Measurements from ENCODE around the gene PAXX. TPM values are rescaled to one million over a fixed set of nuclear protein-coding genes. Genes with fewer than 3 reads are reported as not detected.

PAXX gene
- total RNA-seq, 1 donor: 18.3 TPM

- no peak overlapping the region for H3K4me3 ChIP-seq (ENCODE audit: low read depth, low read length)
- peak; percentile 34 for DNase-seq (ENCODE audit: low read depth)
- TF ChIP-seq CTCF (IDR thresholded peaks at IDR 0.05; ENCODE audit: insufficient read depth, low read length): no peak
These were observed 29.9 kb downstream of the PAXX start for GRCh38 chr9:137021979-137022661.

GRCh38 chr9:137022662-137023008 is 30.4 kb downstream of the PAXX start:
- H3K4me3 ChIP-seq (ENCODE audit: low read depth, low read length): no peak overlapping the region
- no peak for DNase-seq (ENCODE audit: low read depth)
- TF ChIP-seq CTCF (IDR thresholded peaks at IDR 0.05; ENCODE audit: insufficient read depth, low read length): no peak

- no peak overlapping the region for H3K4me3 ChIP-seq (ENCODE audit: low read depth, low read length)
- no peak for TF ChIP-seq CTCF (IDR thresholded peaks at IDR 0.05; ENCODE audit: insufficient read depth, low read length)
- no peak for DNase-seq (ENCODE audit: low read depth)
These were observed 30.9 kb downstream of the PAXX start for GRCh38 chr9:137023157-137023556.

GRCh38 chr9:137023583-137023991 is 31.4 kb downstream of the PAXX start:
- no peak for DNase-seq (ENCODE audit: low read depth)
- H3K4me3 ChIP-seq (ENCODE audit: low read depth, low read length): no peak overlapping the region
- TF ChIP-seq CTCF (IDR thresholded peaks at IDR 0.05; ENCODE audit: insufficient read depth, low read length): no peak

GRCh38 chr9:137025517-137025966 is 33.3 kb downstream of the PAXX start:
- no peak overlapping the region for H3K4me3 ChIP-seq (ENCODE audit: low read depth, low read length)
- no peak for TF ChIP-seq CTCF (IDR thresholded peaks at IDR 0.05; ENCODE audit: insufficient read depth, low read length)
- no peak for DNase-seq (ENCODE audit: low read depth)

- no peak overlapping the region for H3K4me3 ChIP-seq (ENCODE audit: low read depth, low read length)
- no peak for DNase-seq (ENCODE audit: low read depth)
- TF ChIP-seq CTCF (IDR thresholded peaks at IDR 0.05; ENCODE audit: insufficient read depth, low read length): no peak
These were observed 34.2 kb downstream of the PAXX start for GRCh38 chr9:137026384-137026783.

- peak overlapping the region; percentile 68 for H3K4me3 ChIP-seq (ENCODE audit: low read depth, low read length)
- DNase-seq (ENCODE audit: low read depth): no peak
These were observed 34.6 kb downstream of the PAXX start for GRCh38 chr9:137026828-137027227.

More at GRCh38 chr9:137026828-137027227, 34.6 kb downstream of the PAXX start:
- TF ChIP-seq CTCF (IDR thresholded peaks at IDR 0.05; ENCODE audit: insufficient read depth, low read length): no peak
